Activated CD4-positive, alpha-beta T cell treated with anti-CD3 and anti-CD28 coated beads, Interleukin-2, Interleukin-4, amounts not matched to agents 100 ng/mL and 50 ng/mL, durations not matched to agents 16 hours and 8 hours (primary cell): ENCODE results near the gene FILIP1.

Experiments
- DNase-seq: peaks from one replicate; pipeline ENCODE4 v3.0.0-alpha.2; 2020; ENCODE audit warnings: low spot score

Gene FILIP1

GRCh38 chr6:75379536-75379935 is 114.1 kb downstream of the FILIP1 start:
- no peak for DNase-seq

GRCh38 chr6:75378101-75378500 is 115.5 kb downstream of the FILIP1 start:
- no peak for DNase-seq

GRCh38 chr6:75377386-75377785 is 116.2 kb downstream of the FILIP1 start:
- no peak for DNase-seq

GRCh38 chr6:75376347-75377024 is 117.1 kb downstream of the FILIP1 start:
- DNase-seq = no peak

GRCh38 chr6:75374961-75375400 is 118.6 kb downstream of the FILIP1 start:
- no peak for DNase-seq

- no peak for DNase-seq
Observed at GRCh38 chr6:75372884-75373283, 120.7 kb downstream of the FILIP1 start.

GRCh38 chr6:75370011-75370410 is 123.6 kb downstream of the FILIP1 start:
- no peak for DNase-seq

GRCh38 chr6:75368864-75369402 is 124.7 kb downstream of the FILIP1 start:
- DNase-seq = no peak

- DNase-seq = no peak
Observed at GRCh38 chr6:75368151-75368779, 125.3 kb downstream of the FILIP1 start.

- DNase-seq = no peak
Observed at GRCh38 chr6:75363304-75363703, 130.3 kb downstream of the FILIP1 start.

GRCh38 chr6:75353644-75354043 is 140.0 kb downstream of the FILIP1 start:
- no peak for DNase-seq

GRCh38 chr6:75351570-75351969 is 142.0 kb downstream of the FILIP1 start:
- DNase-seq = no peak

- no peak for DNase-seq
Observed at GRCh38 chr6:75350808-75351207, 142.8 kb downstream of the FILIP1 start.

GRCh38 chr6:75350156-75350555 is 143.4 kb downstream of the FILIP1 start:
- DNase-seq = no peak

GRCh38 chr6:75349262-75349984 is 144.2 kb downstream of the FILIP1 start:
- DNase-seq = no peak

GRCh38 chr6:75348882-75349261 is 144.7 kb downstream of the FILIP1 start:
- DNase-seq = no peak

- no peak for DNase-seq
Observed at GRCh38 chr6:75347898-75348610, 145.5 kb downstream of the FILIP1 start.

- DNase-seq = no peak
Observed at GRCh38 chr6:75345413-75345812, 148.2 kb downstream of the FILIP1 start.

- no peak for DNase-seq
Observed at GRCh38 chr6:75344455-75344854, 149.1 kb downstream of the FILIP1 start.

- no peak for DNase-seq
Observed at GRCh38 chr6:75344021-75344420, 149.6 kb downstream of the FILIP1 start.

- peak; percentile 26 for DNase-seq
Observed at GRCh38 chr6:75337835-75338580, 155.6 kb downstream of the FILIP1 start.
